HG03432 (cell line): Measurements from ENCODE around the gene ASB4.

Experiments
- ATAC-seq: cut with Tn5 transposase; IDR thresholded peaks from one replicate; pipeline ENCODE4 v1.9.1; 2021; ENCODE audit warnings: mild to moderate bottlenecking, moderate library complexity; ENCODE audit not compliant: unreplicated experiment

Gene ASB4

GRCh38 chr7:95525503-95525902, 39.8 kb downstream of the ASB4 start:
- ATAC-seq, result no peak

GRCh38 chr7:95526128-95526738, 40.5 kb downstream of the ASB4 start:
- ATAC-seq, result no peak

GRCh38 chr7:95527033-95527775, 41.5 kb downstream of the ASB4 start:
- peak; percentile 78 for ATAC-seq

- peak; percentile 3 for ATAC-seq
Observed at GRCh38 chr7:95527776-95528250, 42.1 kb downstream of the ASB4 start.

GRCh38 chr7:95529701-95530100, 44.0 kb downstream of the ASB4 start:
- ATAC-seq, result no peak

- ATAC-seq, result no peak
Observed at GRCh38 chr7:95530881-95531280, 45.1 kb downstream of the ASB4 start.

- ATAC-seq, result no peak
Observed at GRCh38 chr7:95531605-95532219, 46.0 kb downstream of the ASB4 start.

- no peak for ATAC-seq
Observed at GRCh38 chr7:95534796-95535195, 49.1 kb downstream of the ASB4 start.

GRCh38 chr7:95535662-95536061, 49.9 kb downstream of the ASB4 start:
- no peak for ATAC-seq

- ATAC-seq, result no peak
Observed at GRCh38 chr7:95536656-95537311, 51.0 kb downstream of the ASB4 start.

GRCh38 chr7:95537468-95537867, 51.7 kb downstream of the ASB4 start:
- no peak for ATAC-seq

GRCh38 chr7:95539426-95539825, 53.7 kb downstream of the ASB4 start:
- ATAC-seq, result no peak

- no peak for ATAC-seq
Observed at GRCh38 chr7:95540366-95540765, 54.6 kb downstream of the ASB4 start.

GRCh38 chr7:95543312-95543711, 57.6 kb downstream of the ASB4 start:
- no peak for ATAC-seq

GRCh38 chr7:95544171-95544570, 58.4 kb downstream of the ASB4 start:
- no peak for ATAC-seq

- ATAC-seq, result no peak
Observed at GRCh38 chr7:95545007-95545615, 59.4 kb downstream of the ASB4 start.

- no peak for ATAC-seq
Observed at GRCh38 chr7:95545673-95546072, 59.9 kb downstream of the ASB4 start.

GRCh38 chr7:95546647-95547046, 60.9 kb downstream of the ASB4 start:
- ATAC-seq, result no peak

- no peak for ATAC-seq
Observed at GRCh38 chr7:95547361-95548348, 61.9 kb downstream of the ASB4 start.
